Neutrophil (primary cell): Measurements from ENCODE around the gene NLE1.

Experiments
- H3K27ac ChIP-seq: fragments of 200-600 bp; sonication (generic); 2 replicates; pipeline ENCODE4 v1.5.1; 2016; ENCODE audit warnings: mild to moderate bottlenecking, moderate library complexity
- H3K27me3 ChIP-seq: fragments of 200-600 bp; sonication (generic); 2 replicates; pipeline ENCODE4 v1.6.0; 2016; ENCODE audit warnings: mild to moderate bottlenecking
- H3K36me3 ChIP-seq: fragments of 200-600 bp; sonication (generic); 2 replicates; pipeline ENCODE4 v1.5.1; 2017
- H3K4me1 ChIP-seq, 2 experiments: fragments of 200-600 bp in 1 of 2; sonication (generic) in 1 of 2; 1 replicate in 1 of 2; 2 replicates in 1 of 2; pipeline versions ENCODE4 v1.5.1 to v1.6.1; 2013 to 2016; ENCODE audit warnings: low read depth in 1 of 2, low read length in 1 of 2, mild to moderate bottlenecking in 1 of 2, moderate library complexity in 1 of 2; ENCODE audit not compliant: control insufficient read depth in 1 of 2, insufficient read depth in 1 of 2
- H3K4me3 ChIP-seq, 2 experiments: fragments of 200-600 bp in 1 of 2; sonication (generic) in 1 of 2; 1 replicate in 1 of 2; 2 replicates in 1 of 2; pipeline ENCODE4 v1.5.1; 2013 to 2016; ENCODE audit warnings: low read depth in 1 of 2, low read length in 1 of 2, mild to moderate bottlenecking in 1 of 2, moderate library complexity in 1 of 2
- H3K9me3 ChIP-seq: fragments of 200-600 bp; sonication (generic); 2 replicates; pipeline ENCODE4 v1.5.1; 2016
- CTCF ChIP-seq: fragments of 200-600 bp; sonication (generic); IDR thresholded peaks from 2 replicates; pipeline ENCODE4 v1.5.1; 2016; ENCODE audit warnings: antibody characterized with exemption

Gene NLE1

GRCh38 chr17:35142467-35142796 is 329 bp upstream of the NLE1 start:
- Histone ChIP-seq H3K4me3 (peak overlapping the region; percentile 61 to 68), H3K36me3 (peaks cover under 1% of the 10 kb centered on the region), H3K27ac (no peak overlapping the region), H3K9me3 (no peaks in the 10 kb centered on the region), H3K4me1 (peaks cover 7 to 11% of the 10 kb centered on the region in 2 experiments), H3K27me3 (no peaks in the 10 kb centered on the region)
- TF ChIP-seq CTCF = no peak

GRCh38 chr17:35138218-35138617 is 3.9 kb downstream of the NLE1 start:
- Histone ChIP-seq H3K27me3 (no peaks in the 10 kb centered on the region), H3K4me3 (no peak overlapping the region), H3K9me3 (no peaks in the 10 kb centered on the region), H3K4me1 (peaks cover 7 to 11% of the 10 kb centered on the region in 2 experiments), H3K36me3 (peaks cover 21% of the 10 kb centered on the region), H3K27ac (no peak overlapping the region)
- TF ChIP-seq CTCF = no peak

GRCh38 chr17:35135322-35135721 is 6.8 kb downstream of the NLE1 start:
- no peaks in the 10 kb centered on the region for H3K27me3 ChIP-seq
- H3K4me1 ChIP-seq = no peaks in the 10 kb centered on the region
- H3K36me3 ChIP-seq = peaks cover 34% of the 10 kb centered on the region
- no peak for TF ChIP-seq CTCF
- no peak overlapping the region for H3K4me3 ChIP-seq
- no peak overlapping the region for H3K27ac ChIP-seq
- H3K9me3 ChIP-seq = no peaks in the 10 kb centered on the region

GRCh38 chr17:35132816-35133550 is 9.1 kb downstream of the NLE1 start:
- no peak for TF ChIP-seq CTCF
- peaks cover 34% of the 10 kb centered on the region for H3K36me3 ChIP-seq
- H3K27ac ChIP-seq = no peak overlapping the region
- H3K4me3 ChIP-seq = no peak overlapping the region
- no peaks in the 10 kb centered on the region for H3K27me3 ChIP-seq
- H3K9me3 ChIP-seq = no peaks in the 10 kb centered on the region
- no peaks in the 10 kb centered on the region for H3K4me1 ChIP-seq

- TF ChIP-seq CTCF = no peak
- Histone ChIP-seq H3K36me3 (peaks cover 30% of the 10 kb centered on the region), H3K27ac (no peak overlapping the region), H3K27me3 (no peaks in the 10 kb centered on the region), H3K4me1 (no peaks in the 10 kb centered on the region), H3K4me3 (no peak overlapping the region), H3K9me3 (no peaks in the 10 kb centered on the region)
These were observed 10.0 kb downstream of the NLE1 start for GRCh38 chr17:35132099-35132498.
